Karpas-422 (cell line): ENCODE results near the gene DTNB. TPM values are rescaled to one million over a fixed set of nuclear protein-coding genes. Genes with fewer than 3 reads are reported as not detected.

ENCODE experiments used
- small RNA-seq: library from RNA; depleted of rRNA; stranded (forward); fragments of <200 nt; gene quantifications from one replicate; pipeline ENCODE3, GENCODE V24; 2014
- total RNA-seq: library from RNA; depleted of rRNA; stranded (reverse); fragments of >200 nt; shearing (Covaris generic); gene quantifications from 2 replicates; pipeline ENCODE4 v1.2.3, GENCODE V29; 2014; ENCODE audit warnings: low replicate concordance; rRNA removed

The DTNB gene
- total RNA-seq, 1 experiment from 2014 or later, result 9.1 TPM

Small RNA genes lying within 50 kb of the gene (small RNA-seq; reads per million reads assigned to genes)
- gene MIR1301, result 0.43 reads per million, percentile 6 among the genes with 10 or more reads in this experiment
- not detected for gene RF00019

Other genes starting within 250 kb of the DTNB start
- 14.4 and 17.6 TPM in 2 replicates for gene ASXL2, start 204.9 kb upstream of the DTNB start, total RNA-seq